Transverse colon (tissue), 4 donors: ENCODE data around the gene MFAP4.

Experiments used
- EP300 ChIP-seq: sonication (generic); formaldehyde crosslinking; IDR thresholded peaks from one replicate; pipeline ENCODE4 v1.6.1; 2017; ENCODE audit warnings: antibody characterized with exemption, low read depth
- POLR2AphosphoS5 ChIP-seq, 3 donors: sonication (generic); formaldehyde crosslinking; IDR thresholded peaks; one replicate each; pipeline ENCODE4 v1.6.1; 2016; ENCODE audit warnings: antibody characterized with exemption in 3 of 3
- TF ChIP-seq, protein P1 (sequence below), 5 experiments: fragments of 200-600 bp in 3 of 5; fragments of 450-650 bp in 2 of 5; sonication (generic) in 3 of 5; IDR thresholded peaks; 1 replicate in 2 of 5; 2 replicates in 3 of 5; pipeline ENCODE4 v1.5.1; 2016 to 2017; ENCODE audit warnings: antibody characterized with exemption in 5 of 5, inconsistent platforms in 3 of 5, mild to moderate bottlenecking in 2 of 5, moderate library complexity in 1 of 5

DNA sequence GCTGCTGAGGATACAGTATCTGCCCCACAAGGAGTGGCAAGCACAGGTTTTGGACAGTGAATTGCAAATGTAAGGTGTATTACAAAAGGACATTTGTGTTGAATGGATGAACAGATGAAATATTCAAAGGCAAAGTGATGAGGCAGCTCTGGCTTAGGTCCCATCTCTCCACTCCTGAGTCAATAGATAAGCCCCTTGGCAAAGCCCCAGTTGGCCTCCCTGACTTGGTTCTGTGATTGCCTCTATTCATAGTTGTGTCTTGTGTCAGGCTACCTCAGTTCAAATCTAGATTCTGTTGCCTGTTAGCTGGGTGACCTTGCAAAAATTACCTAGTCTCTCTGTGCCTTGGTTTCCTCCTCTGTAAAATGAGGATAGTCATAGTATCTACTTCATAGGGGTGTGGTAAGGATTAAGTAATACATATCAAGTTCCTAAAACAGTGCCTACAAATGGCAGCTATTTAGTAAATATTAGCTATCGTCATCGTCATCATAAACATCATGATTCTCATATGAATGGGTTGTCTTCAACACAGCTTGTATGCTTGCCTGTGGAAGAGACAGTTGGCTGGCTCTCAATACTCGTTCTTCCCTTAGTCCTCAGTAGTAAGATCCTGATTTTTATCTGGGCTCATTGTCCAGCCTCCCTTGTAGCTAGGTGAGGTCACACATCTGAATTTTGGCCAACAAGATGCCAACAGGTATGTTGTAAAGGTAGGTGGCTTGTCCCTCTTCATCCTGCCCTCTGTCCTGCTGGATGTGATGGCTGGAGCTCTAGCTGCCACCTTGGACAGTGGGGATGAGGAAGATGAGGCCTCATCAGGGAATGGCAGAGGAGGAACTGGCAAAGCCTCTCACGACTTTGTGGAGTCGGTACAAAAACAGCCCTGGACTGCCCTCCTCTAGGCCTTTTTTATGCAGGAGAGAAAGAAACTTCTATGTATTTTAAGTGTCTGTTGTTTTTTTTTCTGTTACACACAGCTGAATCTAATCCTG is 2.1 kb upstream of the MFAP4 start:
- TF ChIP-seq, protein P1, sequence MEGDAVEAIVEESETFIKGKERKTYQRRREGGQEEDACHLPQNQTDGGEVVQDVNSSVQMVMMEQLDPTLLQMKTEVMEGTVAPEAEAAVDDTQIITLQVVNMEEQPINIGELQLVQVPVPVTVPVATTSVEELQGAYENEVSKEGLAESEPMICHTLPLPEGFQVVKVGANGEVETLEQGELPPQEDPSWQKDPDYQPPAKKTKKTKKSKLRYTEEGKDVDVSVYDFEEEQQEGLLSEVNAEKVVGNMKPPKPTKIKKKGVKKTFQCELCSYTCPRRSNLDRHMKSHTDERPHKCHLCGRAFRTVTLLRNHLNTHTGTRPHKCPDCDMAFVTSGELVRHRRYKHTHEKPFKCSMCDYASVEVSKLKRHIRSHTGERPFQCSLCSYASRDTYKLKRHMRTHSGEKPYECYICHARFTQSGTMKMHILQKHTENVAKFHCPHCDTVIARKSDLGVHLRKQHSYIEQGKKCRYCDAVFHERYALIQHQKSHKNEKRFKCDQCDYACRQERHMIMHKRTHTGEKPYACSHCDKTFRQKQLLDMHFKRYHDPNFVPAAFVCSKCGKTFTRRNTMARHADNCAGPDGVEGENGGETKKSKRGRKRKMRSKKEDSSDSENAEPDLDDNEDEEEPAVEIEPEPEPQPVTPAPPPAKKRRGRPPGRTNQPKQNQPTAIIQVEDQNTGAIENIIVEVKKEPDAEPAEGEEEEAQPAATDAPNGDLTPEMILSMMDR (IDR thresholded peaks at IDR 0.05): no peak
- TF ChIP-seq POLR2AphosphoS5 (IDR thresholded peaks at IDR 0.05): no peak
- TF ChIP-seq EP300: no peak
